Measurements from ENCODE around the gene BICDL1.

Gene BICDL1

GRCh38 chr12:120138366-120138765 lies 149.3 kb downstream of the BICDL1 start:
- no peaks in the 10 kb centered on the region for H3K4me1 Mint-ChIP-seq
- no peak overlapping the region for H3K4me3 Mint-ChIP-seq
- no peaks in the 10 kb centered on the region for H3K9me3 Mint-ChIP-seq
- no peak overlapping the region for H3K27ac Mint-ChIP-seq
- H3K27me3 Mint-ChIP-seq (ENCODE audit: low read depth, poor library complexity), result no peaks in the 10 kb centered on the region
- TF ChIP-seq CTCF (IDR thresholded peaks at IDR 0.05), result no peak
- DNase-seq, result no peak
- H3K36me3 Mint-ChIP-seq (ENCODE audit: low read depth), result peaks cover 80% of the 10 kb centered on the region

DNA sequence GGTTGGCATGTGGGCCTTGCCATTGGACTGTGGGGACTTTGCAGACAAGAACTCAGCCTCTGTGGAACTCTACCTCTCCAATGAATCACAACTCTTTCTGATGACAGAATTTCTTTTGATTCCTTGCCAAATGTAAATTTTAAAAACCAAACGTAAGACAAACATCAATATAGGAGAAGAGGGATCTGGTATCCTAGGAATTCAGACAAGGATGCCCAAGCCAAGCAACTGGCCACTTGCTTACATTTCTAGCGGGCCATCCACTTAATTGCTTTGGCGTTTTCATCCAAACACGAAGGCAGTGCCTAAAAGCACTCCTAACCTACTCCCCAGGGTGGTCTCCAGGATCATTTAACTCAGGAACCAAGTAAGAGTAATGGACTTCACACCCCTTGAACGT lies 150.9 kb downstream of the BICDL1 start:
- Mint-ChIP-seq H3K27me3 (ENCODE audit: low read depth, poor library complexity) (no peaks in the 10 kb centered on the region), H3K9me3 (no peaks in the 10 kb centered on the region), H3K27ac (no peak overlapping the region), H3K4me3 (no peak overlapping the region), H3K4me1 (no peaks in the 10 kb centered on the region), H3K36me3 (ENCODE audit: low read depth) (peaks cover 80% of the 10 kb centered on the region)
- DNase-seq, result no peak
- TF ChIP-seq CTCF (IDR thresholded peaks at IDR 0.05), result no peak

DNA sequence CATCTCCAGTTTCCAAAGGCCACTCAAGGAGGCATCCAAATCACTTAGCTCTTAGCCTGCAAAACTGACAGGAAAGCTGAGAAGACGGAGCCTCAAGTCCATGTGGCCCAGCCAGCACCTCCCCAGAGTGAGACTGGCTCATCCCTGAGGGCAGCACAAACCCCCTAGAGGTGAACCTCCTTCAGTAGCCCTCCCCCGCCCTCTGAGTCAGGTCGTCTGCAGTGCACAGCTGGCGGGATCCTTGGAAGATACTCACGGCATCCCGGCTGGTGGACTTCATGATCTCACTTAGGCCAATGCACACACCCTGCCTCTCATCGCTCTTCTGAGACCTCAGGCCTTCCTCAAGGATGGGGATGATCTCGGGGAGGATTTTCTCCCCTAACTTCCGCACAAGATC lies 151.6 kb downstream of the BICDL1 start:
- peak overlapping the region; percentile 5 for H3K27ac Mint-ChIP-seq
- H3K4me1 Mint-ChIP-seq, result no peaks in the 10 kb centered on the region
- H3K9me3 Mint-ChIP-seq, result no peaks in the 10 kb centered on the region
- no peak for DNase-seq
- H3K4me3 Mint-ChIP-seq, result no peak overlapping the region
- peaks cover 83% of the 10 kb centered on the region for H3K36me3 Mint-ChIP-seq (ENCODE audit: low read depth)
- no peaks in the 10 kb centered on the region for H3K27me3 Mint-ChIP-seq (ENCODE audit: low read depth, poor library complexity)
- no peak for TF ChIP-seq CTCF (IDR thresholded peaks at IDR 0.05)

DNA sequence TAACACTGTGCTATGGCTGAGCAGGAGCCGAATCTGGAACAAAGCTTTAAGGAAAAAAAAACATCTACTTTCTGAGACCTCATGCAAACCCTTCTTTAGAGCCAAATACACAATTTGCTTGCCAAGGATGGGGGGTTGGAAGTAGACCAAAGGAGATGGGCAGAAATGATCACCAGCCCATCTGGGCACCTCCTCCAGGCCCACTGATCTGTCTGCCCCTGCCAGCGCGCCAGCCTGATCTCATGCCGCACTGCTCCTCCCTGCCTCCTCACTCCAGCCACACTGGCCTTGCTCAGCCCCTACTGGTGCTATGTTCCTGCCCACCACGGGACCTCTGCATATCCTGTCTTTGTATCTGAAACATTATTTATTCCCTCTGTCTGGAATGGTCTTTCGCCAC lies 152.3 kb downstream of the BICDL1 start:
- no peak overlapping the region for H3K27ac Mint-ChIP-seq
- H3K9me3 Mint-ChIP-seq, result no peaks in the 10 kb centered on the region
- peaks cover 79% of the 10 kb centered on the region for H3K36me3 Mint-ChIP-seq (ENCODE audit: low read depth)
- no peaks in the 10 kb centered on the region for H3K27me3 Mint-ChIP-seq (ENCODE audit: low read depth, poor library complexity)
- TF ChIP-seq CTCF (IDR thresholded peaks at IDR 0.05), result no peak
- H3K4me3 Mint-ChIP-seq, result no peak overlapping the region
- no peaks in the 10 kb centered on the region for H3K4me1 Mint-ChIP-seq
- no peak for DNase-seq

GRCh38 chr12:120142231-120142877 lies 153.3 kb downstream of the BICDL1 start:
- no peaks in the 10 kb centered on the region for H3K4me1 Mint-ChIP-seq
- H3K27me3 Mint-ChIP-seq (ENCODE audit: low read depth, poor library complexity), result no peaks in the 10 kb centered on the region
- no peak overlapping the region for H3K4me3 Mint-ChIP-seq
- TF ChIP-seq CTCF (IDR thresholded peaks at IDR 0.05), result no peak
- H3K27ac Mint-ChIP-seq, result no peak overlapping the region
- peaks cover 75% of the 10 kb centered on the region for H3K36me3 Mint-ChIP-seq (ENCODE audit: low read depth)
- no peak for DNase-seq
- no peaks in the 10 kb centered on the region for H3K9me3 Mint-ChIP-seq

Measured in nephron progenitor cell (in vitro differentiated cells).